IMR-90 (cell line): ENCODE data around the gene FNDC3B. TPM values are rescaled to one million over a fixed set of nuclear protein-coding genes. Genes with fewer than 3 reads are reported as not detected.

ENCODE experiments used
- ATAC-seq: fragments of 200-7000 bp; cut with Tn5 transposase; 2 replicates; pipeline ENCODE4 v1.9.1; 2020; ENCODE audit warnings: low read depth, mild to moderate bottlenecking, moderate library complexity
- BruUV-seq: library from RNA; stranded (reverse); fragments of 400-500 nt; replicated peaks from 2 replicates; lab custom pipeline; 2021; lab: Mats Ljungman, UMichigan
- CTCF ChIA-PET: fragments of 300-600 bp; formaldehyde crosslinking; extraction: SDS; loops from one replicate; lab custom pipeline; 2021; ENCODE audit warnings: antibody characterized with exemption; lab: Yijun Ruan, JAX
- POLR2A ChIA-PET: fragments of 300-600 bp; sonication (Branson Sonifier 250); formaldehyde crosslinking; loops from one replicate; lab custom pipeline; 2022; ENCODE audit warnings: antibody characterized with exemption; ENCODE audit not compliant: unreplicated experiment; lab: Charles Lee
- DNase-seq: peaks from one replicate; pipeline ENCODE4 v3.0.0; 2013
- H2AFZ ChIP-seq: replicated peaks from 2 replicates; pipeline ENCODE3; 2013; ENCODE audit warnings: low read length, mild to moderate bottlenecking; ENCODE audit not compliant: poor library complexity
- H2AK5ac ChIP-seq: 2 replicates; pipeline ENCODE4 v1.6.1; 2013; ENCODE audit warnings: low read depth, low read length, inconsistent platforms
- H2AK9ac ChIP-seq: replicated peaks from 2 replicates; pipeline ENCODE3; 2013; ENCODE audit warnings: mild to moderate bottlenecking, low read depth, low read length, moderate library complexity; ENCODE audit not compliant: poor library complexity
- H2BK120ac ChIP-seq: 2 replicates; pipeline ENCODE4 v1.6.1; 2013; ENCODE audit warnings: low read depth, low read length, inconsistent platforms
- H2BK15ac ChIP-seq: 3 replicates; pipeline ENCODE4 v1.6.1; 2013; ENCODE audit warnings: low read depth, low read length, inconsistent platforms
- H2BK20ac ChIP-seq: 2 replicates; pipeline ENCODE4 v1.6.1; 2013; ENCODE audit warnings: low read depth, mild to moderate bottlenecking, inconsistent platforms, low read length, moderate library complexity
- H2BK5ac ChIP-seq: 2 replicates; pipeline ENCODE4 v1.6.1; 2013; ENCODE audit warnings: mild to moderate bottlenecking, low read depth, low read length, inconsistent platforms; ENCODE audit not compliant: poor library complexity, severe bottlenecking
- H3K14ac ChIP-seq: replicated peaks from 2 replicates; pipeline ENCODE4 v1.6.1; 2013; ENCODE audit warnings: low read depth, low read length, inconsistent platforms
- H3K18ac ChIP-seq: 2 replicates; pipeline ENCODE4 v1.6.1; 2013; ENCODE audit warnings: low read depth, low read length, control low read depth
- H3K23ac ChIP-seq: 2 replicates; pipeline ENCODE4 v1.6.1; 2013; ENCODE audit warnings: low read depth, low read length, inconsistent platforms
- H3K27ac ChIP-seq: 2 replicates; pipeline ENCODE4 v1.5.1; 2013; ENCODE audit warnings: mild to moderate bottlenecking, control low read depth, low read length; ENCODE audit not compliant: insufficient read depth
- H3K27me3 ChIP-seq: 2 replicates; pipeline ENCODE4 v1.6.1; 2013; ENCODE audit warnings: low read length; ENCODE audit not compliant: control insufficient read depth, insufficient read depth
- H3K36me3 ChIP-seq: 2 replicates; pipeline ENCODE4 v1.6.1; 2013; ENCODE audit warnings: low read length, mixed read lengths; ENCODE audit not compliant: control insufficient read depth, insufficient read depth
- H3K4ac ChIP-seq: 2 replicates; pipeline ENCODE4 v1.6.1; 2013; ENCODE audit warnings: low read depth, low read length, inconsistent platforms
- H3K4me1 ChIP-seq: 2 replicates; pipeline ENCODE4 v1.6.1; 2013; ENCODE audit warnings: low read length, mixed read lengths; ENCODE audit not compliant: control insufficient read depth, insufficient read depth
- H3K4me2 ChIP-seq: 2 replicates; pipeline ENCODE4 v1.6.1; 2013; ENCODE audit warnings: low read depth, mild to moderate bottlenecking, control low read depth, low read length, moderate library complexity
- H3K4me3 ChIP-seq: 2 replicates; pipeline ENCODE4 v1.5.1; 2013; ENCODE audit warnings: low read depth, mild to moderate bottlenecking, control low read depth, low read length, moderate library complexity; ENCODE audit not compliant: insufficient read depth
- H3K56ac ChIP-seq: 2 replicates; pipeline ENCODE4 v1.6.1; 2013; ENCODE audit warnings: low read length, inconsistent platforms; ENCODE audit not compliant: insufficient read depth; ENCODE audit errors: extremely low read depth
- H3K79me1 ChIP-seq, 2 experiments: 2 replicates each; pipeline ENCODE4 v1.6.1; 2013; ENCODE audit warnings: low read length in 2 of 2, inconsistent platforms in 1 of 2, low read depth in 1 of 2
- H3K9ac ChIP-seq: 2 replicates; pipeline ENCODE4 v1.6.1; 2013; ENCODE audit warnings: low read depth, low read length, control low read depth
- H3K9me1 ChIP-seq: 2 replicates; pipeline ENCODE4 v1.6.1; 2013; ENCODE audit warnings: low read length, inconsistent platforms; ENCODE audit not compliant: insufficient read depth
- H3K9me3 ChIP-seq: 2 replicates; pipeline ENCODE4 v1.6.1; 2013; ENCODE audit warnings: low read length; ENCODE audit not compliant: control insufficient read depth, insufficient read depth
- H4K20me1 ChIP-seq: 2 replicates; pipeline ENCODE4 v1.6.1; 2013; ENCODE audit warnings: low read length, inconsistent platforms; ENCODE audit not compliant: insufficient read depth
- H4K5ac ChIP-seq: 2 replicates; pipeline ENCODE4 v1.6.1; 2013; ENCODE audit warnings: mild to moderate bottlenecking, low read depth, low read length, control low read depth
- H4K8ac ChIP-seq, 2 experiments: 2 replicates each; pipeline ENCODE4 v1.6.1; 2013; ENCODE audit warnings: low read depth in 2 of 2, low read length in 2 of 2, control low read depth in 1 of 2, inconsistent platforms in 1 of 2
- H4K91ac ChIP-seq: 2 replicates; pipeline ENCODE4 v1.6.1; 2013; ENCODE audit warnings: low read depth, low read length, inconsistent platforms; ENCODE audit not compliant: insufficient read depth
- BHLHE40 ChIP-seq: fragments of 150-350 bp; IDR thresholded peaks from 2 replicates; pipeline ENCODE4 v1.6.1; 2016; ENCODE audit warnings: mild to moderate bottlenecking, low read depth, low read length
- CEBPB ChIP-seq: IDR thresholded peaks from 2 replicates; pipeline ENCODE4 v1.6.1; 2012; ENCODE audit warnings: low read depth, low read length, improper control_type of control experiment
- CHD1 ChIP-seq: IDR thresholded peaks from 2 replicates; pipeline ENCODE4 v1.6.1; 2012; ENCODE audit warnings: low read depth, low read length, improper control_type of control experiment
- FOS ChIP-seq: fragments of 150-350 bp; IDR thresholded peaks from 2 replicates; pipeline ENCODE4 v1.6.1; 2016; ENCODE audit warnings: low read depth, low read length
- MAFK ChIP-seq: IDR thresholded peaks from 2 replicates; pipeline ENCODE4 v1.6.1; 2012; ENCODE audit warnings: low read depth, low read length, improper control_type of control experiment
- MXI1 ChIP-seq: IDR thresholded peaks from 2 replicates; pipeline ENCODE4 v1.6.1; 2012; ENCODE audit warnings: low read depth, mild to moderate bottlenecking, low read length, moderate library complexity, borderline replicate concordance
- NFE2L2 ChIP-seq: fragments of 150-350 bp; IDR thresholded peaks from 2 replicates; pipeline ENCODE4 v1.6.1; 2016; ENCODE audit warnings: low read depth, mild to moderate bottlenecking, low read length
- POLR2A ChIP-seq: IDR thresholded peaks from 2 replicates; pipeline ENCODE4 v1.6.1; 2012; ENCODE audit warnings: mild to moderate bottlenecking, low read depth, low read length
- RAD21 ChIP-seq: IDR thresholded peaks from 2 replicates; pipeline ENCODE4 v1.6.1; 2012; ENCODE audit warnings: low read length, improper control_type of control experiment
- RCOR1 ChIP-seq: IDR thresholded peaks from 2 replicates; pipeline ENCODE4 v1.6.1; 2012; ENCODE audit warnings: mild to moderate bottlenecking, low read length, improper control_type of control experiment; ENCODE audit not compliant: insufficient replicate concordance
- RFX5 ChIP-seq: IDR thresholded peaks from 2 replicates; pipeline ENCODE4 v1.8.0; 2012; ENCODE audit warnings: low read depth, mild to moderate bottlenecking, low read length, moderate library complexity
- SMC3 ChIP-seq: fragments of 150-350 bp; IDR thresholded peaks from 2 replicates; pipeline ENCODE4 v1.6.1; 2016; ENCODE audit warnings: low read depth, mild to moderate bottlenecking, antibody characterized with exemption, low read length, moderate library complexity
- WGBS, 2 experiments: methylation state at CpG; one replicate each; pipeline versions ENCODE4 v1.1.5 to v1.1.7; 2013; ENCODE audit warnings: missing lambda C conversion rate in 2 of 2; ENCODE audit not compliant: insufficient read length in 1 of 2; ENCODE audit errors: extremely low coverage in 2 of 2; 5-methylcytosine and 5-hydroxymethylcytosine counted together
- dilution Hi-C: fragments of 300-500 bp; cut with HindIII; formaldehyde crosslinking; loops from one replicate; pipeline ENCODE4 v1.14.3; 2018; ENCODE audit warnings: low sequenced_read_pairs; ENCODE audit not compliant: unreplicated experiment
- in situ Hi-C: fragments of 300-500 bp; cut with MboI; formaldehyde crosslinking; loops from 3 replicates; pipeline ENCODE4 v1.14.3; 2019; ENCODE audit warnings: low sequenced_read_pairs, inconsistent platforms, mixed read lengths
- intact Hi-C: fragments of 100-400 bp; cut with micrococcal nuclease; formaldehyde crosslinking; loops from 2 replicates; pipeline ENCODE4 v1.10.0; 2022
- polyA plus RNA-seq, 3 experiments: library from polyadenylated mRNA; depleted of rRNA; stranded (reverse); fragments of >200 nt; gene quantifications; 2 replicates each; pipeline ENCODE4 v1.2.3, GENCODE V29; 2012; ENCODE audit warnings: low replicate concordance in 1 of 3
- total RNA-seq: library from RNA; depleted of rRNA; stranded (reverse); fragments of >200 nt; gene quantifications from 2 replicates; pipeline ENCODE4 v1.2.3, GENCODE V29; 2012
- TF ChIP-seq, protein P1 (sequence below): fragments of 150-350 bp; IDR thresholded peaks from 2 replicates; pipeline ENCODE4 v1.6.1; 2016; ENCODE audit warnings: low read depth, mild to moderate bottlenecking, low read length, moderate library complexity, borderline replicate concordance
- TF ChIP-seq, protein P2 (sequence below): conservative IDR thresholded peaks from 2 replicates; pipeline ENCODE4 v1.5.1; 2012; ENCODE audit warnings: mild to moderate bottlenecking, low read depth, low read length, improper control_type of control experiment
- TF ChIP-seq, protein P3 (sequence below): fragments of 150-350 bp; IDR thresholded peaks from 2 replicates; pipeline ENCODE4 v1.6.1; 2017; ENCODE audit warnings: mild to moderate bottlenecking, antibody characterized with exemption, low read length, low read depth

The FNDC3B gene
- total and polyA plus RNA-seq, 2 of the 4 experiments (the other 2 are of a cell fraction) = 23.9 to 150 TPM

DNA sequence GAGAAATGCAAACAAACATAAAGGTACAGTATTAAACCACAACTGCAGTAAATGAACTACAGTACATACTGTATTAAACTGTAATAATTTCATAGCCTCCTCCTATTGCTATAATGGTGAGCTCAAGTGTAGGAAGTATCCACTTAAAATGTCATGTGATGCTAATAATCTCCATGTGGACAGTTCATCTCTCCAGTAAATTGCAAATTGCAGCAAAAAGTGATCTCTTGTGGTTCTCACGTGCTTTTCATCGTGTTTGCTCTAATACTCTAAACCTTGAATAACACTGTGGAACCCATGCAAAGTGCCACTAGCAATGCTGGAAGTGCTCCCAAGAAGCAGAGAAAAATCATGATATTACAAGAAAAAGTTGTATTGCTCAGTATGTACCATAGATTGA, 9.2 kb upstream of the FNDC3B start:
- Histone ChIP-seq H3K9ac (no peak overlapping the region), H3K79me1 (no peaks in the 10 kb centered on the region), H2AK9ac (no peak overlapping the region), H2BK120ac (no peak overlapping the region), H3K9me3 (peaks cover 3% of the 10 kb centered on the region), H3K27ac (no peak overlapping the region), H3K9me1 (0 out of 2 replicates have a peak, but pooled peaks cover 2% of the 10 kb centered on the region), H2AK5ac (no peak overlapping the region), H4K20me1 (no peaks in the 10 kb centered on the region), H4K91ac (no peak overlapping the region), H3K4me2 (no peak overlapping the region), H3K36me3 (no peaks in the 10 kb centered on the region), H2AFZ (no peak overlapping the region), H3K4me3 (no peak overlapping the region), H4K5ac (no peak overlapping the region), H3K23ac (no peak overlapping the region), H3K4ac (no peak overlapping the region), H4K8ac (no peak overlapping the region), H2BK20ac (no peak overlapping the region), H3K56ac (no peak overlapping the region), H2BK15ac (no peak overlapping the region), H3K4me1 (no peaks in the 10 kb centered on the region), H2BK5ac (no peak overlapping the region), H3K27me3 (no peaks in the 10 kb centered on the region), H3K14ac (no peak overlapping the region), H3K18ac (no peak overlapping the region)
- ChIA-PET CTCF (interaction anchor here (0.5 kb wide), 1 partner anchor 81 kb away, joined by 3 read pairs; no protein-coding TSS in a partner anchor), POLR2A (no interaction called here)
- in situ Hi-C loops (no loop called here), dilution Hi-C loops (no loop called here), intact Hi-C loops (no loop called here)
- WGBS, 2 experiments = no CpG with 5 or more reads among the region's 2 CpGs
- no TSS peak for BruUV-seq
- TF ChIP-seq SMC3 = no peak
- TF ChIP-seq FOS = no peak
- TF ChIP-seq MXI1 = no peak
- TF ChIP-seq RFX5 = no peak
- no peak for TF ChIP-seq POLR2A
- TF ChIP-seq, protein P1, sequence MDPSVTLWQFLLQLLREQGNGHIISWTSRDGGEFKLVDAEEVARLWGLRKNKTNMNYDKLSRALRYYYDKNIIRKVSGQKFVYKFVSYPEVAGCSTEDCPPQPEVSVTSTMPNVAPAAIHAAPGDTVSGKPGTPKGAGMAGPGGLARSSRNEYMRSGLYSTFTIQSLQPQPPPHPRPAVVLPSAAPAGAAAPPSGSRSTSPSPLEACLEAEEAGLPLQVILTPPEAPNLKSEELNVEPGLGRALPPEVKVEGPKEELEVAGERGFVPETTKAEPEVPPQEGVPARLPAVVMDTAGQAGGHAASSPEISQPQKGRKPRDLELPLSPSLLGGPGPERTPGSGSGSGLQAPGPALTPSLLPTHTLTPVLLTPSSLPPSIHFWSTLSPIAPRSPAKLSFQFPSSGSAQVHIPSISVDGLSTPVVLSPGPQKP = no peak
- no peak for TF ChIP-seq MAFK
- TF ChIP-seq, protein P2, sequence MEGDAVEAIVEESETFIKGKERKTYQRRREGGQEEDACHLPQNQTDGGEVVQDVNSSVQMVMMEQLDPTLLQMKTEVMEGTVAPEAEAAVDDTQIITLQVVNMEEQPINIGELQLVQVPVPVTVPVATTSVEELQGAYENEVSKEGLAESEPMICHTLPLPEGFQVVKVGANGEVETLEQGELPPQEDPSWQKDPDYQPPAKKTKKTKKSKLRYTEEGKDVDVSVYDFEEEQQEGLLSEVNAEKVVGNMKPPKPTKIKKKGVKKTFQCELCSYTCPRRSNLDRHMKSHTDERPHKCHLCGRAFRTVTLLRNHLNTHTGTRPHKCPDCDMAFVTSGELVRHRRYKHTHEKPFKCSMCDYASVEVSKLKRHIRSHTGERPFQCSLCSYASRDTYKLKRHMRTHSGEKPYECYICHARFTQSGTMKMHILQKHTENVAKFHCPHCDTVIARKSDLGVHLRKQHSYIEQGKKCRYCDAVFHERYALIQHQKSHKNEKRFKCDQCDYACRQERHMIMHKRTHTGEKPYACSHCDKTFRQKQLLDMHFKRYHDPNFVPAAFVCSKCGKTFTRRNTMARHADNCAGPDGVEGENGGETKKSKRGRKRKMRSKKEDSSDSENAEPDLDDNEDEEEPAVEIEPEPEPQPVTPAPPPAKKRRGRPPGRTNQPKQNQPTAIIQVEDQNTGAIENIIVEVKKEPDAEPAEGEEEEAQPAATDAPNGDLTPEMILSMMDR = no peak
- no peak for TF ChIP-seq RAD21
- TF ChIP-seq, protein P3, sequence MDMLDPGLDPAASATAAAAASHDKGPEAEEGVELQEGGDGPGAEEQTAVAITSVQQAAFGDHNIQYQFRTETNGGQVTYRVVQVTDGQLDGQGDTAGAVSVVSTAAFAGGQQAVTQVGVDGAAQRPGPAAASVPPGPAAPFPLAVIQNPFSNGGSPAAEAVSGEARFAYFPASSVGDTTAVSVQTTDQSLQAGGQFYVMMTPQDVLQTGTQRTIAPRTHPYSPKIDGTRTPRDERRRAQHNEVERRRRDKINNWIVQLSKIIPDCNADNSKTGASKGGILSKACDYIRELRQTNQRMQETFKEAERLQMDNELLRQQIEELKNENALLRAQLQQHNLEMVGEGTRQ = no peak
- TF ChIP-seq RCOR1 = no peak
- no peak for TF ChIP-seq CEBPB
- no peak for TF ChIP-seq CHD1
- TF ChIP-seq NFE2L2 = no peak
- no peak for TF ChIP-seq BHLHE40
- ATAC-seq = no peak
- no peak for DNase-seq
